ENCODE results near the gene IFT122. TPM values are rescaled to one million over a fixed set of nuclear protein-coding genes. Genes with fewer than 3 reads are reported as not detected.
"Not testable (repeated sequence)": the region's sequence is repeated elsewhere in the genome, so short reads cannot be mapped to it uniquely, and the experiment has no call there.

The IFT122 gene
- total and polyA plus RNA-seq, 9 donors, result 21.6 to 41.2 (median 28.7) TPM

GRCh38 chr3:129402210-129402609, 37.8 kb upstream of the IFT122 start:
- Histone ChIP-seq H3K4me3 (ENCODE audit: low read length) (no peak overlapping the region), H3K27me3 (ENCODE audit: control insufficient read depth, insufficient read depth, low read length) (no peaks in the 10 kb centered on the region), H3K4me1 (ENCODE audit: control insufficient read depth, insufficient read depth, low read length) (peaks cover 9% of the 10 kb centered on the region), H3K36me3 (ENCODE audit: control insufficient read depth, insufficient read depth, low read length) (no peaks in the 10 kb centered on the region), H3K27ac (ENCODE audit: low read length) (no peak overlapping the region), H3K9me3 (replicated peaks; ENCODE audit: control insufficient read depth, low read depth, low read length) (no peaks in the 10 kb centered on the region)
- no peak for DNase-seq
- 92% methylated on average over 3 of the region's 7 CpGs for WGBS (ENCODE audit: insufficient coverage)

- WGBS (ENCODE audit: insufficient coverage), result 84% methylated on average over 4 of the region's 4 CpGs
These were observed 37.4 kb upstream of the IFT122 start for GRCh38 chr3:129402616-129403015.

GRCh38 chr3:129403450-129403849, 36.6 kb upstream of the IFT122 start:
- WGBS (ENCODE audit: insufficient coverage), result 64% methylated on average over 3 of the region's 7 CpGs
- Histone ChIP-seq H3K4me1 (ENCODE audit: control insufficient read depth, insufficient read depth, low read length) (peaks cover 4% of the 10 kb centered on the region), H3K4me3 (ENCODE audit: low read length) (no peak overlapping the region), H3K9me3 (replicated peaks; ENCODE audit: control insufficient read depth, low read depth, low read length) (no peaks in the 10 kb centered on the region), H3K27ac (ENCODE audit: low read length) (no peak overlapping the region), H3K27me3 (ENCODE audit: control insufficient read depth, insufficient read depth, low read length) (no peaks in the 10 kb centered on the region), H3K36me3 (ENCODE audit: control insufficient read depth, insufficient read depth, low read length) (no peaks in the 10 kb centered on the region)
- DNase-seq, result no peak

More at GRCh38 chr3:129402616-129403015, 37.4 kb upstream of the IFT122 start:
- DNase-seq, result no peak
- no peak overlapping the region for H3K27ac ChIP-seq (ENCODE audit: low read length)
- no peaks in the 10 kb centered on the region for H3K27me3 ChIP-seq (ENCODE audit: control insufficient read depth, insufficient read depth, low read length)
- H3K9me3 ChIP-seq (replicated peaks; ENCODE audit: control insufficient read depth, low read depth, low read length), result no peaks in the 10 kb centered on the region
- no peak overlapping the region for H3K4me3 ChIP-seq (ENCODE audit: low read length)
- H3K4me1 ChIP-seq (ENCODE audit: control insufficient read depth, insufficient read depth, low read length), result peaks cover 9% of the 10 kb centered on the region
- H3K36me3 ChIP-seq (ENCODE audit: control insufficient read depth, insufficient read depth, low read length), result no peaks in the 10 kb centered on the region

GRCh38 chr3:129404130-129404529, 35.9 kb upstream of the IFT122 start:
- no peaks in the 10 kb centered on the region for H3K9me3 ChIP-seq (replicated peaks; ENCODE audit: control insufficient read depth, low read depth, low read length)
- DNase-seq, result no peak
- no peak overlapping the region for H3K27ac ChIP-seq (ENCODE audit: low read length)
- no peaks in the 10 kb centered on the region for H3K4me1 ChIP-seq (ENCODE audit: control insufficient read depth, insufficient read depth, low read length)
- H3K4me3 ChIP-seq (ENCODE audit: low read length), result no peak overlapping the region
- no peaks in the 10 kb centered on the region for H3K27me3 ChIP-seq (ENCODE audit: control insufficient read depth, insufficient read depth, low read length)
- no peaks in the 10 kb centered on the region for H3K36me3 ChIP-seq (ENCODE audit: control insufficient read depth, insufficient read depth, low read length)
- 94% methylated on average over 3 of the region's 8 CpGs for WGBS (ENCODE audit: insufficient coverage)

GRCh38 chr3:129404610-129405009, 35.4 kb upstream of the IFT122 start:
- H3K27ac ChIP-seq (ENCODE audit: low read length), result no peak overlapping the region
- WGBS (ENCODE audit: insufficient coverage), result 80% methylated on average over 4 of the region's 5 CpGs
- no peaks in the 10 kb centered on the region for H3K4me1 ChIP-seq (ENCODE audit: control insufficient read depth, insufficient read depth, low read length)
- H3K4me3 ChIP-seq (ENCODE audit: low read length), result no peak overlapping the region
- no peaks in the 10 kb centered on the region for H3K36me3 ChIP-seq (ENCODE audit: control insufficient read depth, insufficient read depth, low read length)
- no peaks in the 10 kb centered on the region for H3K9me3 ChIP-seq (replicated peaks; ENCODE audit: control insufficient read depth, low read depth, low read length)
- no peak for DNase-seq
- no peaks in the 10 kb centered on the region for H3K27me3 ChIP-seq (ENCODE audit: control insufficient read depth, insufficient read depth, low read length)

GRCh38 chr3:129409541-129409940, 30.5 kb upstream of the IFT122 start:
- DNase-seq, result peak; percentile 27

GRCh38 chr3:129410971-129411370, 29.1 kb upstream of the IFT122 start:
- Histone ChIP-seq H3K27me3 (ENCODE audit: control insufficient read depth, insufficient read depth, low read length) (no peaks in the 10 kb centered on the region), H3K27ac (ENCODE audit: low read length) (no peak overlapping the region), H3K4me3 (ENCODE audit: low read length) (no peak overlapping the region), H3K4me1 (ENCODE audit: control insufficient read depth, insufficient read depth, low read length) (no peaks in the 10 kb centered on the region), H3K9me3 (replicated peaks; ENCODE audit: control insufficient read depth, low read depth, low read length) (no peaks in the 10 kb centered on the region), H3K36me3 (ENCODE audit: control insufficient read depth, insufficient read depth, low read length) (no peaks in the 10 kb centered on the region)
- DNase-seq, result no peak
- WGBS (ENCODE audit: insufficient coverage), result 77% methylated on average over 15 of the region's 17 CpGs

More at GRCh38 chr3:129409541-129409940, 30.5 kb upstream of the IFT122 start:
- no peaks in the 10 kb centered on the region for H3K27me3 ChIP-seq (ENCODE audit: control insufficient read depth, insufficient read depth, low read length)
- no peak overlapping the region for H3K27ac ChIP-seq (ENCODE audit: low read length)
- H3K4me1 ChIP-seq (ENCODE audit: control insufficient read depth, insufficient read depth, low read length), result no peaks in the 10 kb centered on the region
- H3K9me3 ChIP-seq (replicated peaks; ENCODE audit: control insufficient read depth, low read depth, low read length), result no peaks in the 10 kb centered on the region
- no peak overlapping the region for H3K4me3 ChIP-seq (ENCODE audit: low read length)
- no peaks in the 10 kb centered on the region for H3K36me3 ChIP-seq (ENCODE audit: control insufficient read depth, insufficient read depth, low read length)
- 52% methylated on average over 2 of the region's 2 CpGs for WGBS (ENCODE audit: insufficient coverage)

GRCh38 chr3:129412542-129413198, 27.4 kb upstream of the IFT122 start:
- Histone ChIP-seq H3K27me3 (ENCODE audit: control insufficient read depth, insufficient read depth, low read length) (no peaks in the 10 kb centered on the region), H3K27ac (ENCODE audit: low read length) (no peak overlapping the region), H3K4me3 (ENCODE audit: low read length) (no peak overlapping the region), H3K36me3 (ENCODE audit: control insufficient read depth, insufficient read depth, low read length) (no peaks in the 10 kb centered on the region), H3K4me1 (ENCODE audit: control insufficient read depth, insufficient read depth, low read length) (peaks cover 3% of the 10 kb centered on the region), H3K9me3 (replicated peaks; ENCODE audit: control insufficient read depth, low read depth, low read length) (no peaks in the 10 kb centered on the region)
- no peak for DNase-seq
- WGBS (ENCODE audit: insufficient coverage), result 58% methylated on average over 6 of the region's 6 CpGs

GRCh38 chr3:129413238-129413637, 26.8 kb upstream of the IFT122 start:
- not testable (repeated sequence) for DNase-seq; H3K4me3 ChIP-seq (ENCODE audit: low read length); H3K4me1 ChIP-seq (ENCODE audit: control insufficient read depth, insufficient read depth, low read length); H3K36me3 ChIP-seq (ENCODE audit: control insufficient read depth, insufficient read depth, low read length); H3K27me3 ChIP-seq (ENCODE audit: control insufficient read depth, insufficient read depth, low read length); H3K27ac ChIP-seq (ENCODE audit: low read length); H3K9me3 ChIP-seq (replicated peaks; ENCODE audit: control insufficient read depth, low read depth, low read length)
- 40% methylated on average over 1 of the region's 3 CpGs for WGBS (ENCODE audit: insufficient coverage)

GRCh38 chr3:129413687-129414506, 26.1 kb upstream of the IFT122 start:
- Histone ChIP-seq H3K4me1 (ENCODE audit: control insufficient read depth, insufficient read depth, low read length) (peaks cover 5% of the 10 kb centered on the region), H3K36me3 (ENCODE audit: control insufficient read depth, insufficient read depth, low read length) (no peaks in the 10 kb centered on the region), H3K27ac (ENCODE audit: low read length) (no peak overlapping the region), H3K27me3 (ENCODE audit: control insufficient read depth, insufficient read depth, low read length) (no peaks in the 10 kb centered on the region), H3K9me3 (replicated peaks; ENCODE audit: control insufficient read depth, low read depth, low read length) (no peaks in the 10 kb centered on the region), H3K4me3 (ENCODE audit: low read length) (no peak overlapping the region)
- WGBS (ENCODE audit: insufficient coverage), result 88% methylated on average over 1 of the region's 4 CpGs
- DNase-seq, result no peak
